H1 (cell line): ENCODE measurements around the gene C19orf85. TPM values are rescaled to one million over a fixed set of nuclear protein-coding genes. Genes with fewer than 3 reads are reported as not detected.

Experiments used
- CTCF ChIA-PET: fragments of 300-600 bp; sonication (Branson Sonifier 250); formaldehyde crosslinking; loops from one replicate; lab custom pipeline; 2021; ENCODE audit not compliant: partially characterized antibody; lab: Charles Lee
- POLR2A ChIA-PET: fragments of 300-600 bp; sonication (Branson Sonifier 250); formaldehyde crosslinking; loops from one replicate; lab custom pipeline; 2021; ENCODE audit warnings: inconsistent platforms; ENCODE audit not compliant: partially characterized antibody; lab: Charles Lee
- DNase-seq, 2 experiments: peaks; one replicate each; pipeline versions ENCODE4 v3.0.0 to v3.0.0-alpha.2; 2010 to 2022; ENCODE audit warnings: low spot score in 2 of 2, low read depth in 1 of 2, mixed read lengths in 1 of 2
- FAIRE-seq: peaks from 2 replicates; lab custom pipeline; 2011; peaks lifted over from hg19 to GRCh38; lab: Jason Lieb, UNC
- H2AFZ ChIP-seq: 2 replicates; pipeline ENCODE4 v1.8.1; 2012; ENCODE audit warnings: low read length, inconsistent platforms
- H2AK5ac ChIP-seq: 2 replicates; pipeline ENCODE4 v1.6.1; 2013; ENCODE audit warnings: low read depth, low read length
- H2BK120ac ChIP-seq: replicated peaks from 2 replicates; pipeline ENCODE3; 2013; ENCODE audit warnings: low read depth, low read length, inconsistent platforms
- H2BK12ac ChIP-seq: 2 replicates; pipeline ENCODE4 v1.6.1; 2013; ENCODE audit warnings: low read depth, low read length
- H2BK15ac ChIP-seq: 2 replicates; pipeline ENCODE4 v1.6.1; 2013; ENCODE audit warnings: low read length
- H2BK20ac ChIP-seq: 2 replicates; pipeline ENCODE4 v1.6.1; 2013; ENCODE audit warnings: low read length
- H2BK5ac ChIP-seq: 2 replicates; pipeline ENCODE4 v1.6.1; 2013; ENCODE audit warnings: low read depth, low read length
- H3K14ac ChIP-seq: 2 replicates; pipeline ENCODE4 v1.6.1; 2013; ENCODE audit warnings: inconsistent platforms; ENCODE audit not compliant: insufficient read length
- H3K18ac ChIP-seq: 2 replicates; pipeline ENCODE4 v1.6.1; 2013; ENCODE audit warnings: low read length; ENCODE audit errors: extremely low read depth
- H3K23ac ChIP-seq: 2 replicates; pipeline ENCODE4 v1.6.1; 2013; ENCODE audit warnings: inconsistent platforms; ENCODE audit not compliant: insufficient read length
- H3K23me2 ChIP-seq: 2 replicates; pipeline ENCODE4 v1.6.1; 2013; ENCODE audit warnings: low read depth, low read length
- H3K27ac ChIP-seq: 2 replicates; pipeline ENCODE4 v1.6.1; 2011; ENCODE audit warnings: low read depth, low read length, inconsistent platforms
- H3K27me3 ChIP-seq, 4 experiments: replicated peaks in 1 of 4; 1 replicate in 1 of 4; 2 replicates in 3 of 4; pipeline versions ENCODE4 v1.6.1 to v1.8.1; 2011 to 2013; ENCODE audit warnings: low read length in 3 of 4, mild to moderate bottlenecking in 3 of 4, inconsistent platforms in 2 of 4, mixed read lengths in 2 of 4, moderate library complexity in 1 of 4; ENCODE audit not compliant: control insufficient read depth in 3 of 4, insufficient read depth in 3 of 4; ENCODE audit errors: extremely low read depth in 1 of 4
- H3K36me3 ChIP-seq, 4 experiments: 2 replicates each; pipeline versions ENCODE4 v1.6.1 to v1.8.1; 2011 to 2013; ENCODE audit warnings: mild to moderate bottlenecking in 4 of 4, low read length in 3 of 4, moderate library complexity in 2 of 4, control low read depth in 1 of 4, inconsistent platforms in 1 of 4; ENCODE audit not compliant: insufficient read depth in 4 of 4, control insufficient read depth in 2 of 4
- H3K4ac ChIP-seq: replicated peaks from 2 replicates; pipeline ENCODE3; 2013; ENCODE audit warnings: low read length, low read depth, mixed read lengths, inconsistent platforms; ENCODE audit not compliant: insufficient read length
- H3K4me1 ChIP-seq, 4 experiments: replicated peaks in 1 of 4; 1 replicate in 1 of 4; 2 replicates in 3 of 4; pipeline versions ENCODE4 v1.6.1 to v1.8.1; 2011 to 2013; ENCODE audit warnings: low read length in 3 of 4, inconsistent platforms in 2 of 4, mixed read lengths in 1 of 4; ENCODE audit not compliant: insufficient read depth in 4 of 4, control insufficient read depth in 3 of 4
- H3K4me2 ChIP-seq, 2 experiments: 2 replicates each; pipeline versions ENCODE4 v1.6.1 to v1.8.1; 2011 to 2013; ENCODE audit warnings: low read depth in 2 of 2, low read length in 2 of 2, control low read depth in 1 of 2, inconsistent platforms in 1 of 2, mild to moderate bottlenecking in 1 of 2; ENCODE audit not compliant: insufficient read depth in 1 of 2
- H3K4me3 ChIP-seq, 4 experiments: fragments of 200-600, 300-600 bp in 1 of 4; sonication (generic), shearing (Covaris generic), sonication (Bioruptor Twin) in 1 of 4; 2 replicates each; pipeline versions ENCODE4 v1.5.1 to v1.8.1; 2011 to 2016; ENCODE audit warnings: low read length in 4 of 4, low read depth in 3 of 4, control low read depth in 2 of 4, inconsistent platforms in 2 of 4, mild to moderate bottlenecking in 2 of 4, mixed read lengths in 1 of 4, moderate library complexity in 1 of 4; ENCODE audit not compliant: insufficient read depth in 2 of 4; ENCODE audit errors: extremely low read depth in 1 of 4
- H3K56ac ChIP-seq: replicated peaks from 2 replicates; pipeline ENCODE3; 2013; ENCODE audit warnings: low read depth, mild to moderate bottlenecking, mixed read lengths, low read length, inconsistent platforms; ENCODE audit not compliant: insufficient read length
- H3K79me1 ChIP-seq: 2 replicates; pipeline ENCODE4 v1.6.1; 2013; ENCODE audit warnings: low read depth, low read length, control low read depth
- H3K79me2 ChIP-seq, 2 experiments: 2 replicates each; pipeline versions ENCODE4 v1.6.1 to v1.8.1; 2012 to 2013; ENCODE audit warnings: low read length in 2 of 2, mild to moderate bottlenecking in 2 of 2, inconsistent platforms in 1 of 2; ENCODE audit not compliant: insufficient read depth in 2 of 2, control insufficient read depth in 1 of 2
- H3K9ac ChIP-seq, 4 experiments: replicated peaks in 1 of 4; 1 replicate in 1 of 4; 2 replicates in 3 of 4; pipeline versions ENCODE4 v1.6.1 to v1.8.1; 2011 to 2013; ENCODE audit warnings: low read depth in 3 of 4, low read length in 3 of 4, control low read depth in 2 of 4, mild to moderate bottlenecking in 2 of 4, moderate library complexity in 2 of 4, inconsistent platforms in 1 of 4; ENCODE audit errors: extremely low read depth in 1 of 4
- H3K9me3 ChIP-seq, 2 experiments: 2 replicates each; pipeline versions ENCODE4 v1.6.1 to v1.8.1; 2012 to 2013; ENCODE audit warnings: mild to moderate bottlenecking in 2 of 2, moderate library complexity in 2 of 2, control low read depth in 1 of 2, inconsistent platforms in 1 of 2, low read depth in 1 of 2, low read length in 1 of 2, mixed read lengths in 1 of 2; ENCODE audit not compliant: insufficient read depth in 2 of 2
- H4K20me1 ChIP-seq, 2 experiments: replicated peaks in 1 of 2; 2 replicates each; pipeline versions ENCODE3 to v1.8.1; 2011 to 2013; ENCODE audit warnings: inconsistent platforms in 2 of 2, low read length in 2 of 2, mild to moderate bottlenecking in 1 of 2; ENCODE audit not compliant: insufficient read depth in 2 of 2, control insufficient read depth in 1 of 2
- H4K5ac ChIP-seq: 2 replicates; pipeline ENCODE4 v1.6.1; 2013; ENCODE audit warnings: low read length, low read depth, mixed read lengths, inconsistent platforms; ENCODE audit not compliant: insufficient read length
- H4K8ac ChIP-seq: 2 replicates; pipeline ENCODE4 v1.8.0; 2013; ENCODE audit warnings: mild to moderate bottlenecking, moderate library complexity, low read length, inconsistent platforms; ENCODE audit not compliant: insufficient read depth; ENCODE audit errors: extremely low read depth
- H4K91ac ChIP-seq: replicated peaks from 2 replicates; pipeline ENCODE3; 2013; ENCODE audit warnings: low read length, mixed read lengths, inconsistent platforms; ENCODE audit not compliant: insufficient read length
- ATF2 ChIP-seq: IDR thresholded peaks from 2 replicates; pipeline ENCODE4 v1.6.1; 2012; ENCODE audit warnings: low read length, inconsistent platforms
- CEBPB ChIP-seq: IDR thresholded peaks from 2 replicates; pipeline ENCODE4 v1.6.1; 2012; ENCODE audit warnings: low read depth, low read length
- E2F6 ChIP-seq: IDR thresholded peaks from 2 replicates; pipeline ENCODE4 v1.6.1; 2012; ENCODE audit warnings: inconsistent platforms
- EGR1 ChIP-seq: IDR thresholded peaks from 2 replicates; pipeline ENCODE4 v1.6.1; 2011; ENCODE audit warnings: low read depth, low read length, borderline replicate concordance
- PHF8 ChIP-seq: fragments of 200-600 bp; sonication (generic); conservative IDR thresholded peaks from 2 replicates; pipeline ENCODE4 v1.7.1; 2012; ENCODE audit warnings: low read depth, mild to moderate bottlenecking, inconsistent platforms, low read length, moderate library complexity
- RNF2 ChIP-seq: fragments of 200-900, 300-1000 bp; sonication (generic); IDR thresholded peaks from 2 replicates; pipeline ENCODE4 v1.7.1; 2016; ENCODE audit warnings: borderline replicate concordance, low read depth, mild to moderate bottlenecking, antibody characterized with exemption, low read length; ENCODE audit not compliant: poor library complexity, severe bottlenecking; ENCODE audit errors: missing control alignments
- SIRT6 ChIP-seq: IDR thresholded peaks from one replicate; pipeline ENCODE4 v1.7.1; 2012; ENCODE audit warnings: low read length, inconsistent platforms
- SRF ChIP-seq: IDR thresholded peaks from 2 replicates; pipeline ENCODE4 v1.6.1; 2011; ENCODE audit warnings: mild to moderate bottlenecking, low read depth, low read length, moderate library complexity
- WGBS, 2 experiments: shearing (Covaris generic) in 1 of 2; methylation state at CpG; one replicate each; pipeline versions ENCODE4 v1.1.6 to v1.1.7; 2013 to 2015; ENCODE audit warnings: low lambda C conversion rate in 2 of 2, mixed read lengths in 2 of 2, inconsistent platforms in 1 of 2, low coverage in 1 of 2, missing lambda C conversion rate in 1 of 2; ENCODE audit not compliant: insufficient replicate concordance in 2 of 2, insufficient coverage in 1 of 2, insufficient read length in 1 of 2; ENCODE audit errors: extremely low coverage in 1 of 2, missing lambda C conversion rate in 1 of 2; 5-methylcytosine and 5-hydroxymethylcytosine counted together
- polyA plus RNA-seq, 7 experiments: library from polyadenylated mRNA; depleted of rRNA in 3 of 7; stranded (reverse) in 5 of 7; unstranded in 2 of 7; fragments of >200 nt in 5 of 7; fragments of 200-250 nt in 2 of 7; gene quantifications; 1 replicate in 5 of 7; 2 replicates in 1 of 7; 4 replicates in 1 of 7; pipeline versions ENCODE4 v1.2.1 to v1.2.3, GENCODE V29; 2011 to 2013; ENCODE audit warnings: missing spikeins in 2 of 7, mixed read lengths in 2 of 7
- total RNA-seq: library from RNA; stranded (reverse); fragmentation: NEBNext Ultra II Directional; extraction: Animal tissue kit (Norgen Biotek cat#: 25700); gene quantifications from 2 replicates; pipeline ENCODE4 v1.2.1, GENCODE V29; 2021

The C19orf85 gene
- total and polyA plus RNA-seq, 2 of the 8 experiments (the other 6 are each of a cell fraction or from before 2014, with no cell fraction given): 2.2 to 3.2 TPM

GRCh38 chr19:55490478-55491432 lies 26.2 kb upstream of the C19orf85 start:
- no peak overlapping the region for H3K27ac ChIP-seq
- no peak overlapping the region for H3K23ac ChIP-seq
- peaks cover 3% of the 10 kb centered on the region for H3K23me2 ChIP-seq
- H2BK15ac ChIP-seq: no peak overlapping the region
- WGBS, 2 experiments: 88% methylated on average over 46 of the region's 52 CpGs; no CpG with 5 or more reads in 1 of the 2 experiments
- H4K91ac ChIP-seq: no peak overlapping the region
- FAIRE-seq (no peak), DNase-seq (no peak)
- no peak overlapping the region for H2BK120ac ChIP-seq
- no peak overlapping the region for H2BK20ac ChIP-seq
- H3K4me3 ChIP-seq: no peak overlapping the region
- H3K4ac ChIP-seq: no peak overlapping the region
- CTCF ChIA-PET: interaction anchor here (0.7 to 3.0 kb wide), 5 partner anchors 8 to 198 kb away, joined by 3 to 17 read pairs (median 6); no protein-coding TSS in a partner anchor
- peaks cover 0 to 4% of the 10 kb centered on the region in 2 experiments for H4K20me1 ChIP-seq
- H3K27me3 ChIP-seq: no peaks in the 10 kb centered on the region; a peak in 2 of 7 replicates
- H3K79me2 ChIP-seq: peaks cover 0 to 5% of the 10 kb centered on the region in 2 experiments; a peak in 1 of 4 replicates
- POLR2A ChIA-PET: interaction anchor here (0.8 to 7.5 kb wide), 4 partner anchors 7 to 83 kb away, joined by 3 to 57 read pairs (median 15); partner anchors contain the start of genes NAT14, UBE2S and ZNF628
- H4K5ac ChIP-seq: no peak overlapping the region
- H3K79me1 ChIP-seq: peaks cover 4% of the 10 kb centered on the region; the same call in 1 of the 2 replicates
- H3K36me3 ChIP-seq: no peaks in the 10 kb centered on the region; a peak in 1 of 8 replicates
- H2AK5ac ChIP-seq: no peak overlapping the region
- H3K14ac ChIP-seq: no peak overlapping the region
- H3K18ac ChIP-seq: no peak overlapping the region; the same call in 1 of the 2 replicates
- H3K4me2 ChIP-seq: no peak overlapping the region
- H2BK12ac ChIP-seq: peak overlapping the region; percentile 39; the same call in 1 of the 2 replicates
- no peaks in the 10 kb centered on the region for H3K9me3 ChIP-seq
- peaks cover 0 to 43% (median 28%) of the 10 kb centered on the region in 4 experiments; a peak in 6 of 7 replicates for H3K4me1 ChIP-seq
- no peak overlapping the region for H2AFZ ChIP-seq
- H4K8ac ChIP-seq: peak overlapping the region; percentile 40
- no peak overlapping the region; a peak in 1 of 7 replicates for H3K9ac ChIP-seq
- H2BK5ac ChIP-seq: no peak overlapping the region
- no peak overlapping the region for H3K56ac ChIP-seq
- TF ChIP-seq PHF8 (no peak), SIRT6 (no peak), SRF (no peak), CEBPB (no peak), RNF2 (no peak), ATF2 (no peak), E2F6 (no peak), EGR1 (no peak)
